A673 (cell line): ENCODE data around the gene ENTHD1. TPM values are rescaled to one million over a fixed set of nuclear protein-coding genes. Genes with fewer than 3 reads are reported as not detected.

Experiments
- BruUV-seq: library from RNA; stranded (reverse); fragments of 400-500 nt; replicated peaks from 2 replicates; lab custom pipeline; 2021; lab: Mats Ljungman, UMichigan
- CTCF ChIA-PET: fragments of 300-600 bp; sonication (Branson Sonifier 250); formaldehyde crosslinking; loops from one replicate; lab custom pipeline; 2022; ENCODE audit warnings: antibody characterized with exemption; lab: Charles Lee
- POLR2A ChIA-PET: fragments of 300-600 bp; sonication (Branson Sonifier 250); formaldehyde crosslinking; loops from one replicate; lab custom pipeline; 2022; ENCODE audit warnings: antibody characterized with exemption; ENCODE audit not compliant: low non-redundant PET; lab: Charles Lee
- DNase-seq: peaks from one replicate; pipeline ENCODE4 v3.0.0-alpha.2; 2015; ENCODE audit warnings: low spot score
- H3K27ac ChIP-seq: fragments of 200-600 bp; sonication (generic); 2 replicates; pipeline ENCODE4 v1.5.1; 2016; ENCODE audit warnings: mixed run types, low read depth, mild to moderate bottlenecking, mixed read lengths, antibody characterized with exemption, low read length; ENCODE audit not compliant: poor library complexity, severe bottlenecking
- H3K27me3 ChIP-seq: fragments of 200-600 bp; sonication (generic); replicated peaks from 2 replicates; pipeline ENCODE4 v1.6.1; 2017; ENCODE audit warnings: mixed run types, low read depth, mild to moderate bottlenecking, mixed read lengths, antibody characterized with exemption, low read length; ENCODE audit not compliant: insufficient read depth, poor library complexity
- H3K36me3 ChIP-seq: fragments of 200-600 bp; sonication (generic); 2 replicates; pipeline ENCODE4 v1.6.1; 2016; ENCODE audit warnings: mixed run types, mild to moderate bottlenecking, mixed read lengths, antibody characterized with exemption, low read length; ENCODE audit not compliant: insufficient read depth, poor library complexity, severe bottlenecking
- H3K4me1 ChIP-seq: fragments of 200-600 bp; sonication (generic); 2 replicates; pipeline ENCODE4 v1.6.1; 2017; ENCODE audit warnings: mixed run types, mild to moderate bottlenecking, mixed read lengths, antibody characterized with exemption, low read length; ENCODE audit not compliant: insufficient read depth, poor library complexity, severe bottlenecking
- H3K4me3 ChIP-seq: fragments of 200-600 bp; sonication (generic); 2 replicates; pipeline ENCODE4 v1.5.1; 2016; ENCODE audit warnings: low read depth, mixed run types, mild to moderate bottlenecking, mixed read lengths, low read length; ENCODE audit not compliant: poor library complexity, severe bottlenecking
- H3K9me3 ChIP-seq: fragments of 200-600 bp; sonication (generic); 2 replicates; pipeline ENCODE4 v1.6.1; 2016; ENCODE audit warnings: mixed run types, low read depth, mild to moderate bottlenecking, mixed read lengths, antibody characterized with exemption, low read length; ENCODE audit not compliant: poor library complexity, severe bottlenecking
- CTCF ChIP-seq: fragments of 300-800, 200-600 bp; sonication (generic); conservative IDR thresholded peaks from 2 replicates; pipeline ENCODE4 v1.5.1; 2017; ENCODE audit warnings: low read depth, mild to moderate bottlenecking, antibody characterized with exemption, low read length, moderate library complexity, mixed read lengths
- EZH2 ChIP-seq: fragments of 200-600 bp; sonication (generic); IDR thresholded peaks from 2 replicates; pipeline ENCODE4 v1.6.1; 2017; ENCODE audit warnings: borderline replicate concordance, low read depth, mild to moderate bottlenecking, mixed read lengths, antibody characterized with exemption, low read length; ENCODE audit not compliant: poor library complexity, severe bottlenecking
- intact Hi-C: fragments of 100-400 bp; cut with micrococcal nuclease; formaldehyde crosslinking; loops from one replicate; pipeline ENCODE4 v1.10.0; 2022; ENCODE audit not compliant: unreplicated experiment
- total RNA-seq: library from RNA; stranded (reverse); gene quantifications from 2 replicates; pipeline ENCODE4 v1.2.3, GENCODE V29; 2021

ENTHD1 gene
- total RNA-seq, 1 experiment from 2014 or later, result not detected

- Histone ChIP-seq H3K9me3 (peaks cover 16% of the 10 kb centered on the region), H3K27ac (no peak overlapping the region), H3K4me3 (no peak overlapping the region), H3K27me3 (peaks cover 18% of the 10 kb centered on the region), H3K4me1 (no peaks in the 10 kb centered on the region), H3K36me3 (no peaks in the 10 kb centered on the region)
- ChIA-PET POLR2A (no interaction called here), CTCF (no interaction called here)
- TF ChIP-seq EZH2, result no peak
- no peak for TF ChIP-seq CTCF
- no peak for DNase-seq
- BruUV-seq, result no TSS peak
- intact Hi-C loops, result no loop called here
Observed at GRCh38 chr22:39797528-39798147, 95.9 kb downstream of the ENTHD1 start.

- CTCF ChIA-PET, result no interaction called here
- Histone ChIP-seq H3K27ac (no peak overlapping the region), H3K27me3 (peaks cover 8% of the 10 kb centered on the region), H3K9me3 (no peaks in the 10 kb centered on the region), H3K36me3 (no peaks in the 10 kb centered on the region), H3K4me1 (no peaks in the 10 kb centered on the region), H3K4me3 (no peak overlapping the region)
- DNase-seq, result no peak
- TF ChIP-seq EZH2 (no peak), CTCF (no peak)
- intact Hi-C loops, result no loop called here
- POLR2A ChIA-PET, result no interaction called here
- BruUV-seq, result no TSS peak
Observed at GRCh38 chr22:39789788-39790187, 103.8 kb downstream of the ENTHD1 start.

GRCh38 chr22:39785232-39785631 lies 108.3 kb downstream of the ENTHD1 start:
- no TSS peak for BruUV-seq

More at GRCh38 chr22:39785232-39785631, 108.3 kb downstream of the ENTHD1 start:
- H3K27ac ChIP-seq, result no peak overlapping the region
- POLR2A ChIA-PET, result interaction anchor here (0.6 kb wide), 1 partner anchor 31 kb away, joined by 3 read pairs; no protein-coding TSS in a partner anchor
- H3K9me3 ChIP-seq, result no peaks in the 10 kb centered on the region
- H3K4me3 ChIP-seq, result no peak overlapping the region
- CTCF ChIA-PET, result no interaction called here
- TF ChIP-seq CTCF (no peak), EZH2 (no peak)
- peaks cover 32% of the 10 kb centered on the region for H3K27me3 ChIP-seq
- no peaks in the 10 kb centered on the region for H3K4me1 ChIP-seq
- no peaks in the 10 kb centered on the region for H3K36me3 ChIP-seq
- DNase-seq, result no peak
- intact Hi-C loops, result no loop called here
